Spleen (tissue), 11 donors: ENCODE measurements around the gene CYP19A1. TPM values are rescaled to one million over a fixed set of nuclear protein-coding genes. Genes with fewer than 3 reads are reported as not detected.
A peak's percentile ranks its signal among the peaks of the same experiment; 100 is the strongest.

ENCODE experiments used
- DNase-seq: peaks from one replicate; pipeline ENCODE4 v3.0.0-alpha.2; 2020
- H3K27ac ChIP-seq, 8 donors: fragments of 200-600 bp; sonication (generic) in 7 of 8; 1 replicate in 4 of 8; 2 replicates in 4 of 8; pipeline versions ENCODE4 v1.5.0 to v1.8.0; 2016 to 2021; ENCODE audit warnings: inconsistent platforms in 4 of 8, mild to moderate bottlenecking in 4 of 8, moderate library complexity in 1 of 8
- H3K27me3 ChIP-seq, 7 donors: fragments of 200-600 bp; sonication (generic) in 6 of 7; replicated peaks in 1 of 7; 1 replicate in 4 of 7; 2 replicates in 3 of 7; pipeline versions ENCODE4 v1.5.0 to v1.8.0; 2016 to 2021; ENCODE audit warnings: inconsistent platforms in 3 of 7, mild to moderate bottlenecking in 1 of 7
- H3K36me3 ChIP-seq, 6 donors: fragments of 200-600 bp; sonication (generic) in 5 of 6; 1 replicate in 4 of 6; 2 replicates in 2 of 6; pipeline versions ENCODE4 v1.5.0 to v1.8.0; 2016 to 2021; ENCODE audit warnings: inconsistent platforms in 2 of 6
- H3K4me1 ChIP-seq, 6 donors: fragments of 200-600 bp; sonication (generic) in 5 of 6; 1 replicate in 3 of 6; 2 replicates in 3 of 6; pipeline versions ENCODE4 v1.5.0 to v1.8.0; 2016 to 2021; ENCODE audit warnings: inconsistent platforms in 3 of 6
- H3K4me3 ChIP-seq, 8 donors: fragments of 200-600 bp; sonication (generic) in 7 of 8; 1 replicate in 4 of 8; 2 replicates in 4 of 8; pipeline versions ENCODE4 v1.5.0 to v1.8.0; 2016 to 2021; ENCODE audit warnings: inconsistent platforms in 4 of 8, mild to moderate bottlenecking in 4 of 8, moderate library complexity in 2 of 8
- H3K9me3 ChIP-seq, 8 donors: fragments of 200-600 bp; sonication (generic) in 7 of 8; 1 replicate in 4 of 8; 2 replicates in 4 of 8; pipeline versions ENCODE4 v1.5.0 to v1.8.0; 2016 to 2021; ENCODE audit warnings: inconsistent platforms in 4 of 8
- CTCF ChIP-seq, 11 experiments: fragments of 200-600 bp in 7 of 11; fragments of 450-650 bp in 4 of 11; sonication (generic) in 4 of 11; IDR thresholded peaks in 8 of 11; conservative IDR thresholded peaks in 3 of 11; 1 replicate in 7 of 11; 2 replicates in 4 of 11; pipeline versions ENCODE4 v1.4.0 to v1.8.0; 2016 to 2021; ENCODE audit warnings: antibody characterized with exemption in 11 of 11, inconsistent platforms in 4 of 11, mild to moderate bottlenecking in 1 of 11
- POLR2A ChIP-seq, 3 donors: fragments of 450-650 bp; IDR thresholded peaks; one replicate each; pipeline ENCODE4 v1.5.1; 2017; ENCODE audit warnings: antibody characterized with exemption in 3 of 3, mild to moderate bottlenecking in 1 of 3
- POLR2AphosphoS5 ChIP-seq, 3 donors: sonication (generic); formaldehyde crosslinking; IDR thresholded peaks; one replicate each; pipeline ENCODE4 v1.5.1; 2017; ENCODE audit warnings: antibody characterized with exemption in 3 of 3
- WGBS, 5 donors: extraction: QIAGEN DNeasy Blood & Tissue Kit in 3 of 5; methylation state at CpG; one replicate each; pipeline versions ENCODE4 v1.1.5 to v1.1.7; 2013 to 2018; 5-methylcytosine and 5-hydroxymethylcytosine counted together
- intact Hi-C: fragments of 100-400 bp; cut with DNase I; formaldehyde crosslinking; loops from one replicate; pipeline ENCODE4 v1.15.0; 2023; ENCODE audit warnings: low total_unique reads
- polyA plus RNA-seq, 3 donors: library from polyadenylated mRNA; stranded (reverse); fragments of 200-250 nt; gene quantifications; one replicate each; pipeline ENCODE4 v1.2.1, GENCODE V29; 2013
- total RNA-seq, 7 donors: library from RNA; depleted of rRNA in 3 of 7; stranded (reverse); fragments of >200 nt in 3 of 7; fragmentation: NEBNext Ultra II Directional in 4 of 7; extraction: Animal tissue kit (Norgen Biotek cat#: 25700) in 4 of 7; gene quantifications; one replicate each; pipeline versions ENCODE4 v1.1.0 to v1.2.1, GENCODE V29; 2016 to 2021
- donor health status: healthy with polysubstance abuse.
- donor health status: DM: no; HTN: no; CAD: no; lungs with moderate emphysema.
- donor health status: DM: no; HTN: no; CAD: no.
- donor health status: Bipolar disorder and iron deficiency.
- donor health status: healthy.
- donor health status: DM: no; HTN: no; CAD: no.
- donor health status: DM: yes; HTN: yes; CAD: no.

The CYP19A1 gene
- total and polyA plus RNA-seq, 10 donors: 0.13 to 5.6 (median 0.96) TPM; not detected in 1

- TF ChIP-seq POLR2AphosphoS5 (IDR thresholded peaks at IDR 0.05) (no peak), CTCF (IDR thresholded peaks at IDR 0.05 in 8 of 11, conservative IDR thresholded peaks at IDR 0.05 in 3 of 11) (no peak), POLR2A (IDR thresholded peaks at IDR 0.05) (no peak)
- DNase-seq: no peak
- intact Hi-C loops: no loop called here
- Histone ChIP-seq H3K27me3 (peaks cover 0 to 15% (median 0%) of the 10 kb centered on the region in 7 donors), H3K27ac (no peak overlapping the region), H3K4me3 (no peak overlapping the region), H3K36me3 (no peaks in the 10 kb centered on the region), H3K4me1 (no peaks in the 10 kb centered on the region), H3K9me3 (no peaks in the 10 kb centered on the region)
- WGBS, 5 donors: 73 to 89% (median 78%) methylated on average over 4 of the region's 4 CpGs
These were observed 63.4 kb downstream of the CYP19A1 start for GRCh38 chr15:51274956-51275355.

- Histone ChIP-seq H3K4me1 (peaks cover 9 to 22% (median 19%) of the 10 kb centered on the region in 6 donors), H3K9me3 (no peaks in the 10 kb centered on the region), H3K27me3 (peaks cover 0 to 56% (median 12%) of the 10 kb centered on the region in 7 donors), H3K27ac (no peak overlapping the region), H3K36me3 (no peaks in the 10 kb centered on the region), H3K4me3 (no peak overlapping the region)
- TF ChIP-seq POLR2AphosphoS5 (IDR thresholded peaks at IDR 0.05) (no peak), POLR2A (IDR thresholded peaks at IDR 0.05) (no peak), CTCF (IDR thresholded peaks at IDR 0.05 in 8 of 11, conservative IDR thresholded peaks at IDR 0.05 in 3 of 11) (no peak)
- WGBS, 5 donors: 47 to 73% (median 69%) methylated on average over 6 of the region's 6 CpGs
- intact Hi-C loops: no loop called here
- no peak for DNase-seq
These were observed 67.7 kb downstream of the CYP19A1 start for GRCh38 chr15:51270706-51271105.

- H3K4me3 ChIP-seq: no peak overlapping the region
- H3K36me3 ChIP-seq: no peaks in the 10 kb centered on the region
- TF ChIP-seq CTCF (IDR thresholded peaks at IDR 0.05 in 8 of 11, conservative IDR thresholded peaks at IDR 0.05 in 3 of 11) (no peak), POLR2A (IDR thresholded peaks at IDR 0.05) (no peak), POLR2AphosphoS5 (IDR thresholded peaks at IDR 0.05) (no peak)
- H3K4me1 ChIP-seq: peaks cover 9 to 22% (median 19%) of the 10 kb centered on the region in 6 donors
- intact Hi-C loops: no loop called here
- no peak for DNase-seq
- no peaks in the 10 kb centered on the region for H3K9me3 ChIP-seq
- peaks cover 0 to 58% (median 12%) of the 10 kb centered on the region in 7 donors for H3K27me3 ChIP-seq
- WGBS, 5 donors: 42 to 84% (median 66%) methylated on average over 2 of the region's 2 CpGs
- no peak overlapping the region for H3K27ac ChIP-seq
These were observed 68.9 kb downstream of the CYP19A1 start for GRCh38 chr15:51269496-51269895.

- Histone ChIP-seq H3K36me3 (no peaks in the 10 kb centered on the region), H3K27me3 (peaks cover 0 to 53% (median 12%) of the 10 kb centered on the region in 7 donors), H3K4me3 (peak overlapping the region; percentile 22 to 69 (median 40)), H3K9me3 (no peaks in the 10 kb centered on the region), H3K4me1 (peaks cover 9 to 22% (median 19%) of the 10 kb centered on the region in 6 donors), H3K27ac (peak overlapping the region in 1 of 8 donors; percentile 40)
- intact Hi-C loops: no loop called here
- DNase-seq: no peak
- TF ChIP-seq CTCF (IDR thresholded peaks at IDR 0.05 in 8 of 11, conservative IDR thresholded peaks at IDR 0.05 in 3 of 11) (no peak), POLR2AphosphoS5 (IDR thresholded peaks at IDR 0.05) (no peak), POLR2A (IDR thresholded peaks at IDR 0.05) (no peak)
- 2 to 6% (median 4%) methylated on average over 8 to 11 of the region's 11 CpGs for WGBS, 5 donors
These were observed 70.7 kb downstream of the CYP19A1 start for GRCh38 chr15:51267703-51268083.
